ENCODE results near the gene ATP2A1. TPM values are rescaled to one million over a fixed set of nuclear protein-coding genes. Genes with fewer than 3 reads are reported as not detected.

The ATP2A1 gene
- polyA plus RNA-seq, 2 of the 4 experiments (the other 2 are of a cell fraction), result 0.96 to 5.2 TPM

GRCh38 chr16:28895609-28896008 is 17.3 kb downstream of the ATP2A1 start:
- ATAC-seq, result no peak
- no peak for FAIRE-seq
- ChIA-PET CTCF (interaction anchor here (0.6 to 2.0 kb wide), 3 partner anchors 26 to 49 kb away, joined by 3 to 16 read pairs (median 3); no protein-coding TSS in a partner anchor), POLR2A (no interaction called here)
- no peak overlapping the region for H3K4me3 ChIP-seq
- H3K4me1 ChIP-seq, result no peaks in the 10 kb centered on the region
- no peak overlapping the region for H3K27ac ChIP-seq
- no peak overlapping the region for H3K4me2 ChIP-seq
- WGBS (ENCODE audit: missing lambda C conversion rate), result 71% methylated on average over 4 of the region's 4 CpGs
- DNase-seq (ENCODE audit: low read depth in 1 of 2, low spot score in 1 of 2), result no peak
- no peak for TF ChIP-seq ESRRA (IDR thresholded peaks at IDR 0.05; ENCODE audit: borderline replicate concordance, low read length)
- TF ChIP-seq CEBPB (IDR thresholded peaks at IDR 0.05), result no peak
- TF ChIP-seq USF2 (IDR thresholded peaks at IDR 0.05), result no peak
- no peaks in the 10 kb centered on the region for H3K9me3 ChIP-seq

- Histone ChIP-seq H3K4me3 (no peak overlapping the region), H3K9me3 (no peaks in the 10 kb centered on the region), H3K4me1 (no peaks in the 10 kb centered on the region), H3K27ac (no peak overlapping the region), H3K4me2 (no peak overlapping the region)
- POLR2A ChIA-PET, result no interaction called here
- ATAC-seq, result no peak
- FAIRE-seq, result no peak
- TF ChIP-seq MAFK (IDR thresholded peaks at IDR 0.05; ENCODE audit: partially characterized antibody), result no peak
- no peak for TF ChIP-seq RAD21 (conservative IDR thresholded peaks at IDR 0.05 in 1 of 2, IDR thresholded peaks at IDR 0.05 in 1 of 2)
- TF ChIP-seq CHD2 (IDR thresholded peaks at IDR 0.05; ENCODE audit: low read length, partially characterized antibody), result no peak
- no peak for TF ChIP-seq KDM5A (IDR thresholded peaks at IDR 0.05)
- 40% methylated on average over 4 of the region's 4 CpGs for WGBS (ENCODE audit: missing lambda C conversion rate)
- CTCF ChIA-PET, result interaction anchor here (0.9 to 2.0 kb wide), 2 partner anchors 9 to 47 kb away, joined by 3 to 16 read pairs; no protein-coding TSS in a partner anchor
- DNase-seq (ENCODE audit: low read depth in 1 of 2, low spot score in 1 of 2), result no peak
Measured at GRCh38 chr16:28897826-28898225, 19.5 kb downstream of the ATP2A1 start.

GRCh38 chr16:28898266-28898665 is 20.0 kb downstream of the ATP2A1 start:
- WGBS (ENCODE audit: missing lambda C conversion rate), result 83% methylated on average over 15 of the region's 15 CpGs
- TF ChIP-seq ZNF302 (CRISPR knock-in tag; IDR thresholded peaks at IDR 0.05), result no peak
- TF ChIP-seq MAX (IDR thresholded peaks at IDR 0.05), result no peak
- TF ChIP-seq EHMT2 (IDR thresholded peaks at IDR 0.05; ENCODE audit: low read depth), result no peak
- no peak for TF ChIP-seq ESRRA (IDR thresholded peaks at IDR 0.05; ENCODE audit: borderline replicate concordance, low read length)
- no peak for TF ChIP-seq HDAC2 (IDR thresholded peaks at IDR 0.05)
- TF ChIP-seq ELK1 (IDR thresholded peaks at IDR 0.05; ENCODE audit: low read depth, low read length), result no peak
- no peak for TF ChIP-seq EHF (CRISPR knock-in tag; IDR thresholded peaks at IDR 0.05)
- no peak for TF ChIP-seq CHD2 (IDR thresholded peaks at IDR 0.05; ENCODE audit: low read length, partially characterized antibody)
- no peak for TF ChIP-seq TP53 (CRISPR knock-in tag; IDR thresholded peaks at IDR 0.05)
- no peak for TF ChIP-seq FOSL2 (IDR thresholded peaks at IDR 0.05)
- no peak for TF ChIP-seq FOSL2 (CRISPR knock-in tag; IDR thresholded peaks at IDR 0.05)
- TF ChIP-seq RCOR1 (IDR thresholded peaks at IDR 0.05; ENCODE audit: low read depth, low read length), result no peak
- no peak for TF ChIP-seq RFX5 (IDR thresholded peaks at IDR 0.05)
- no peak for TF ChIP-seq GATA3 (IDR thresholded peaks at IDR 0.05; ENCODE audit: borderline replicate concordance)
- TF ChIP-seq ZSCAN20 (CRISPR knock-in tag; IDR thresholded peaks at IDR 0.05), result no peak
- ChIA-PET CTCF (interaction anchor here (0.9 to 1.0 kb wide), 2 partner anchors 9 to 14 kb away, joined by 3 read pairs; no protein-coding TSS in a partner anchor), POLR2A (no interaction called here)
- ATAC-seq (no peak), FAIRE-seq (no peak), DNase-seq (ENCODE audit: low read depth in 1 of 2, low spot score in 1 of 2) (no peak)
- H3K4me2 ChIP-seq, result no peak overlapping the region
- no peaks in the 10 kb centered on the region for H3K4me1 ChIP-seq
- H3K4me3 ChIP-seq, result no peak overlapping the region
- no peaks in the 10 kb centered on the region for H3K9me3 ChIP-seq
- no peak overlapping the region for H3K27ac ChIP-seq

- WGBS (ENCODE audit: missing lambda C conversion rate), result 78% methylated on average over 4 of the region's 4 CpGs
- no peak for TF ChIP-seq HOXB13 (CRISPR knock-in tag; IDR thresholded peaks at IDR 0.05; ENCODE audit: low read depth)
- TF ChIP-seq HEYL (CRISPR knock-in tag; IDR thresholded peaks at IDR 0.05), result no peak
- no peak for TF ChIP-seq FOSL2 (IDR thresholded peaks at IDR 0.05)
- TF ChIP-seq FOSL2 (CRISPR knock-in tag; IDR thresholded peaks at IDR 0.05), result no peak
- TF ChIP-seq NR3C1 (IDR thresholded peaks at IDR 0.05), result no peak
- no peak for TF ChIP-seq CBX8 (IDR thresholded peaks at IDR 0.05)
- no peak overlapping the region for H3K4me3 ChIP-seq
- DNase-seq (ENCODE audit: low read depth in 1 of 2, low spot score in 1 of 2) (no peak), ATAC-seq (no peak), FAIRE-seq (no peak)
- ChIA-PET CTCF (interaction anchor here (1.0 kb wide), 1 partner anchor 13 kb away, joined by 3 read pairs; no protein-coding TSS in a partner anchor), POLR2A (no interaction called here)
- no peaks in the 10 kb centered on the region for H3K4me1 ChIP-seq
- H3K27ac ChIP-seq, result no peak overlapping the region
- H3K4me2 ChIP-seq, result no peak overlapping the region
- H3K9me3 ChIP-seq, result no peaks in the 10 kb centered on the region
Measured at GRCh38 chr16:28898942-28899341, 20.7 kb downstream of the ATP2A1 start.
